K562 (cell line): ENCODE measurements around the gene CTNNBL1.

Source experiments
- MCM3 ChIP-seq: fragments of 450-650 bp; IDR thresholded peaks from 2 replicates; pipeline ENCODE4 v1.6.1; 2016
- SP1 ChIP-seq: sonication (generic); formaldehyde crosslinking; IDR thresholded peaks from 2 replicates; pipeline ENCODE4 v1.8.1; 2022; ENCODE audit warnings: mild to moderate bottlenecking, missing genetic modification reagents
- TF ChIP-seq, protein P1 (sequence below), 3 experiments: IDR thresholded peaks in 2 of 3; conservative IDR thresholded peaks in 1 of 3; 2 replicates each; pipeline ENCODE4 v1.5.1; 2011 to 2012; ENCODE audit warnings: low read length in 3 of 3, mild to moderate bottlenecking in 3 of 3, control low read depth in 2 of 3, improper control_type of control experiment in 1 of 3, inconsistent platforms in 1 of 3, low read depth in 1 of 3, mixed read lengths in 1 of 3, moderate library complexity in 1 of 3; ENCODE audit not compliant: insufficient read depth in 2 of 3

DNA sequence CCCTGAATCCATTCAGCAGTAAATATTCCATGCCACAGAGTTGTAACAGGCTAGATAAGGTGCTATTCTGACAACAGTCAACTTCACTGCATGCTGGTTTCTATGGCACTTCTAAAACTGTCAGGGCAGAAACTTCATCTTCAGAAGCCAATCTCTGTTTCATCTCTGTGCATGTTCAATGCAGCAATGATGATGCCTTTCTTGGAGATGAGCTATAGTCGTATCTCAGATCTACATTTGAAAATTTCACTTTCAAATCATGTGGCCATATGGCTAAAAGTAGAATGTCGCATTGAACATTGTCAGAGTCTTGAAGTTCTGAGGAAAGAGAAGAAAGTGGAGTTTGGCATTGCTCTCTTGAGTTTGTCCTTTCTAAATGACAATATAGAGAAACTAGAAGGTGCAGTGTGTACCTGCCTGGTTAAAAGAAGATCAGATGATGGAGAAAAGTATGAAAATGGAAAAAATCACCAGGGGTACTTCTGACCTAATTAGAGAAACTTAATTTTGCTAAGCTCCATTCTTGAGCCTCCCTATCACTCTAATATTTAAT lies 160.1 kb downstream of the CTNNBL1 start:
- TF ChIP-seq, protein P1, sequence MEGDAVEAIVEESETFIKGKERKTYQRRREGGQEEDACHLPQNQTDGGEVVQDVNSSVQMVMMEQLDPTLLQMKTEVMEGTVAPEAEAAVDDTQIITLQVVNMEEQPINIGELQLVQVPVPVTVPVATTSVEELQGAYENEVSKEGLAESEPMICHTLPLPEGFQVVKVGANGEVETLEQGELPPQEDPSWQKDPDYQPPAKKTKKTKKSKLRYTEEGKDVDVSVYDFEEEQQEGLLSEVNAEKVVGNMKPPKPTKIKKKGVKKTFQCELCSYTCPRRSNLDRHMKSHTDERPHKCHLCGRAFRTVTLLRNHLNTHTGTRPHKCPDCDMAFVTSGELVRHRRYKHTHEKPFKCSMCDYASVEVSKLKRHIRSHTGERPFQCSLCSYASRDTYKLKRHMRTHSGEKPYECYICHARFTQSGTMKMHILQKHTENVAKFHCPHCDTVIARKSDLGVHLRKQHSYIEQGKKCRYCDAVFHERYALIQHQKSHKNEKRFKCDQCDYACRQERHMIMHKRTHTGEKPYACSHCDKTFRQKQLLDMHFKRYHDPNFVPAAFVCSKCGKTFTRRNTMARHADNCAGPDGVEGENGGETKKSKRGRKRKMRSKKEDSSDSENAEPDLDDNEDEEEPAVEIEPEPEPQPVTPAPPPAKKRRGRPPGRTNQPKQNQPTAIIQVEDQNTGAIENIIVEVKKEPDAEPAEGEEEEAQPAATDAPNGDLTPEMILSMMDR (IDR thresholded peaks at IDR 0.05 in 2 of 3, conservative IDR thresholded peaks at IDR 0.05 in 1 of 3; ENCODE audit: insufficient read depth in 2 of 3, low read depth in 1 of 3, low read length in 3 of 3), result no peak
- TF ChIP-seq SP1 (CRISPR knock-in tag) (no peak), MCM3 (no peak)
